IPS DF 4.7 (cell line): Measurements from ENCODE around the gene TKT.
"Not testable (repeated sequence)": the region's sequence is repeated elsewhere in the genome, so short reads cannot be mapped to it uniquely, and the experiment has no call there.

Experiments
- DNase-seq: peaks from one replicate; pipeline ENCODE4 v3.0.0-alpha.2; 2013; ENCODE audit warnings: low spot score; ENCODE audit errors: extremely low read depth

TKT gene

GRCh38 chr3:53255775-53256703 lies at the start of gene TKT:
Gene TKT, minus strand, starts transcription at chr3:53256022. Its CDS starts 80 bp downstream, at chr3:53255942.
- DNase-seq, result no peak

GRCh38 chr3:53303957-53304356 lies 48.1 kb upstream of the TKT start:
- no peak for DNase-seq

- DNase-seq, result no peak
Observed at GRCh38 chr3:53303549-53303948, 47.7 kb upstream of the TKT start.

- DNase-seq, result no peak
Observed at GRCh38 chr3:53300826-53301225, 45.0 kb upstream of the TKT start.

GRCh38 chr3:53299611-53300023 lies 43.8 kb upstream of the TKT start:
- not testable (repeated sequence) for DNase-seq

GRCh38 chr3:53295410-53295809 lies 39.6 kb upstream of the TKT start:
- DNase-seq, result no peak

- no peak for DNase-seq
Observed at GRCh38 chr3:53293867-53294266, 38.0 kb upstream of the TKT start.

GRCh38 chr3:53288214-53288613 lies 32.4 kb upstream of the TKT start:
- no peak for DNase-seq

- DNase-seq, result no peak
Observed at GRCh38 chr3:53287131-53287629, 31.4 kb upstream of the TKT start.

- no peak for DNase-seq
Observed at GRCh38 chr3:53286727-53287126, 30.9 kb upstream of the TKT start.

- no peak for DNase-seq
Observed at GRCh38 chr3:53282581-53282980, 26.8 kb upstream of the TKT start.

- DNase-seq, result no peak
Observed at GRCh38 chr3:53278667-53279066, 22.8 kb upstream of the TKT start.

- DNase-seq, result no peak
Observed at GRCh38 chr3:53274938-53275605, 19.2 kb upstream of the TKT start.

- no peak for DNase-seq
Observed at GRCh38 chr3:53273146-53273670, 17.4 kb upstream of the TKT start.

- DNase-seq, result peak; percentile 95
Observed at GRCh38 chr3:53269888-53270880, 14.4 kb upstream of the TKT start.

GRCh38 chr3:53269193-53269592 lies 13.4 kb upstream of the TKT start:
- DNase-seq, result not testable (repeated sequence)

GRCh38 chr3:53267766-53268165 lies 11.9 kb upstream of the TKT start:
- DNase-seq, result no peak

GRCh38 chr3:53264718-53265117 lies 8.9 kb upstream of the TKT start:
- no peak for DNase-seq

GRCh38 chr3:53263907-53264306 lies 8.1 kb upstream of the TKT start:
- DNase-seq, result no peak

GRCh38 chr3:53261712-53262111 lies 5.9 kb upstream of the TKT start:
- no peak for DNase-seq

GRCh38 chr3:53260286-53260785 lies 4.5 kb upstream of the TKT start:
- DNase-seq, result no peak
